Activated effector memory CD4-positive, alpha-beta T cell treated with Interleukin-2 at 50 U/mL for 16 hours (primary cell): Measurements from ENCODE around the gene IL1RAP.
"Not testable (repeated sequence)": the region's sequence is repeated elsewhere in the genome, so short reads cannot be mapped to it uniquely, and the experiment has no call there.

Experiments
- DNase-seq: peaks from one replicate; pipeline ENCODE4 v3.0.0-alpha.2; 2020

The IL1RAP gene, protein sequence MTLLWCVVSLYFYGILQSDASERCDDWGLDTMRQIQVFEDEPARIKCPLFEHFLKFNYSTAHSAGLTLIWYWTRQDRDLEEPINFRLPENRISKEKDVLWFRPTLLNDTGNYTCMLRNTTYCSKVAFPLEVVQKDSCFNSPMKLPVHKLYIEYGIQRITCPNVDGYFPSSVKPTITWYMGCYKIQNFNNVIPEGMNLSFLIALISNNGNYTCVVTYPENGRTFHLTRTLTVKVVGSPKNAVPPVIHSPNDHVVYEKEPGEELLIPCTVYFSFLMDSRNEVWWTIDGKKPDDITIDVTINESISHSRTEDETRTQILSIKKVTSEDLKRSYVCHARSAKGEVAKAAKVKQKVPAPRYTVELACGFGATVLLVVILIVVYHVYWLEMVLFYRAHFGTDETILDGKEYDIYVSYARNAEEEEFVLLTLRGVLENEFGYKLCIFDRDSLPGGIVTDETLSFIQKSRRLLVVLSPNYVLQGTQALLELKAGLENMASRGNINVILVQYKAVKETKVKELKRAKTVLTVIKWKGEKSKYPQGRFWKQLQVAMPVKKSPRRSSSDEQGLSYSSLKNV

DNA sequence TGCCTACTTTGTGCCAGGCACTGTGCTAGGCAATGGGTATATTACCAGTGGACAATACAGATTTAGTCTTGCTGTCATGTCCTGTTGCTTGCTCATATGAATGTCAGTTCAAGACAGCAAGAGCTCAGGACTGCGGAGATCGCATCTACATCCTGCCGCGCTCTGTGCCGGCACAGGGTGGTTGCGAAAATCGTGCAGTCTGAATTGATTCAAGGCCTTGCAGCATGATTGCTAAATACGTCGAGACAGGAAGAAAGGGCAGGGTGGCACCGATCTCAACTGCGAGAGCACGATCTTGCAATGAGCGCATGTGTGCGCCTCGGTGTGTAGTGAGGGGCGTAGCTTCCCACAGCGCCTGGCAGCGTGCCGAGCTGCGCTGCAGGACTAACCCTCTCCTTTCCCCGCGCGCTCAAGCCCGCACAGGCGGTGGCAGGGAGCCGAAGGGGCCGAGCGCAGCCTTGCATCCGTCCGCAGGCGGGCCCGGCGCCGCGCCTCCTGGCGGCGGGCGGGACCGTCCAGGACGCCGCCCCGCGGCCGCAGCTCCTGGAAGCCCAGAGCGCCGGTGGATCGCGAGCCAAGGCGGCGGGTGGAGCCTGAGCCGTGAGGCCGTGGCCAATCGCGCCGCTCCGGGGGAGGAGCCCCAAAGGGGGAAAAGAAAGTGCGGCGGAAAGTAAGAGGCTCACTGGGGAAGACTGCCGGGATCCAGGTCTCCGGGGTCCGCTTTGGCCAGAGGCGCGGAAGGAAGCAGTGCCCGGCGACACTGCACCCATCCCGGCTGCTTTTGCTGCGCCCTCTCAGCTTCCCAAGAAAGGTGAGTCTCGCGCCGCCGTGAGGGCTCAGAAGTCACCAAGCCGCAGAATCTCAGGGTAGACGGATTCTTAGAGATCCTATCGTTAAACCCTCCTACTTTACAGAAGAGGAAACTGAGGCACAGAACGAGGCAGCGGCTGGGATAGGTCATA lies at the start of gene IL1RAP:
TSS of gene IL1RAP (plus strand) at position 677 of the 962 bp plus-strand sequence. CDS start 50,205 bp downstream, outside the sequence.
- peak; percentile 82 for DNase-seq

DNA sequence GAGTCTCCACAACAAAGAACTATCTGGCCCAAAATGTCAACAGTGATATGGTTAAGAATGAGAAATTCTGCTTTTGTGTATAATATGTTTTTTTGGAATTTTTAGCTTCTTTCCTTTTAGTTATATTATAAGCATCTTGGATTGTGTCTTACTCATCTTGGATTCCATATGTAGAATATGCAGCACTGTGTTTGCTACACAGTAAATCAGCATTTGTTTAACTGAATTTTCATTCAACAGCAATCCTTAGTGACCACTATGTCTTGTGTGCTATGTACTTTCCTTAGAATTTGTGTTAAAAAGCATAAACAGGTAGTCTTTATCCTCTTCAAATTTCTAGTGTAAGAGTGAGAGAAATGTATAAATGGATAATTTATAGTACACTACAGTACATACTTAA lies 46.0 kb upstream of the IL1RAP start:
- no peak for DNase-seq

DNA sequence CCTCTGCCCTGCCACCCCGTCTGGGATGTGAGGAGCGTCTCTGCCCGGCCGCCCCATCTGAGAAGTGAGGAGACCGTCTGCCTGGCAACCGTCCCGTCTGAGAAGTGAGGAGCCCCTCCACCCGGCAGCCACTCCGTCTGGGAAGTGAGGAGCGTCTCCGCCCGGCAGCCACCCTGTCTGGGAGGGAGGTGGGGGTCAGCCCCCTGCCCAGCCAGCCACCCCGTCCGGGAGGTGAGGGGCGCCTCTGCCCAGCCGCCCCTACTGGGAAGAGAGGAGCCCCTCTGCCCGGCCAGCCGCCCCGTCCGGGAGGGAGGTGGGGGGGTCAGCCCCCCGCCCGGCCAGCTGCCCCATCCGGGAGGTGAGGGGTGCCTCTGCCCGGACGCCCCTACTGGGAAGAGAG lies 40.6 kb upstream of the IL1RAP start:
- DNase-seq: not testable (repeated sequence)

DNA sequence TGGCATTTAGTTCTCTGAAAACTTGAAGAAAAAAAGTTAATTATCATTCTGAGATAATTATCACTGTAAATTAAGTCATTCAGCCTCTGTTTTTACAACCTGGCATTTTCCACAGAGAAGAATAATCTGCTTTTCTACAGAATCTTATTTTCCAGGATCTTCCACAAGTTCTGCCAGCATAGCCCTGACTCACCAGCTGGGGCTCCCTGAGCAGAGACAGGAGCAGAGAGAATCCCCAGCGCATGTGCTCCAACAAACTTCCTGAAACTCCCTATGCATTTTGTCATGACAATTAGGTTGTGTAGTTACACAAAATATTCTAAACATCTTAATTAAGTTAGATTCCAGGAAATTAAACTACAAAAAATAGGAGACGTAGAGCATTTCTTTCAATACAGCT lies 32.1 kb upstream of the IL1RAP start:
- no peak for DNase-seq

DNA sequence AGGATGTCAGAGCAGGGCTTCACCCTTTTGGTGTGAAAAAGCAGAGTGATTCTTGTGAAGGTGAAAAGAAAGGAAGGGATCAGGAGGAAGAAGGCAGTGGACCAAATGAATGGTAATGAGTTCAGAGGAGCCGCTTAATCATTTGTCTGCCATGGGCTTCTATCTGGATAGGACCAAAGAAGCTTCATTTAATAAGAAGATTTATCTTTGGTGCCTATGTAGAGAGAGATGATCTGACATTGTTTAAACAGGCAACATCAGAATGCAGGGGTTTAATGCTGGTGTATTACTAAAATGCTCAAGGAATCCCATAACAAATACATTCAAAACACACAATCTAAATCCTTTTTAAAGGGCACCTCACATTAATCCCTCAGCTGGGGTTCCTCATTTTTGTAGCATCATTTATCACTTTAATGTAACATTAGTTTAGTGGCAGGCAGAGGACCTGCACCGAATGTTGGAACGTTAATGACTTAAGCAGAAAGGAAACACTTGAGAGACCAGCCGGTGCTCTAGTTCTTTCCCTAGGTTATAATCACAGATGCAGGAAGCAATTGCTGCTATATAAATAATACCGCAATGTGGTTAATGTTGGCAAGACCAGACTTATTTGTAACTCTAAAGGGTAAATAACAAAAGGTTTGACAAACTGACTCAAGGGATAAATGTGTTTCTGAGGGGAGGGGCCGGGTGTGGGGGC lies 27.9 kb upstream of the IL1RAP start:
- no peak for DNase-seq

DNA sequence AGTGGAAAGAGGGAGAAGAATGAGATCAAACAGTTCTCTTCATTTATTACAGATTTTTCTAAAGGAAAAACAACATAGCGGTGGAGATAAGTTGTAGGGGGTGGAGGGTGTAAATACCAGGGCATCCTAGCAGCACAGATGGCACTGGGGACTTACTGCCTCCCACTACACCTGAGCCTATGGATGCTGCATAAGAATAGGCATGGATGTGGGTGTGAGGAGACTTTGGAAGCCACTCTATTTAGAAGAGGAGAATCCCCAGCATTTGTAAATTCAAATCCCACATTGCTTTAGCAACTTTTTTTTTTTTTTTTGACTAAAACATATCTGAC lies 27.4 kb upstream of the IL1RAP start:
- DNase-seq: no peak

DNA sequence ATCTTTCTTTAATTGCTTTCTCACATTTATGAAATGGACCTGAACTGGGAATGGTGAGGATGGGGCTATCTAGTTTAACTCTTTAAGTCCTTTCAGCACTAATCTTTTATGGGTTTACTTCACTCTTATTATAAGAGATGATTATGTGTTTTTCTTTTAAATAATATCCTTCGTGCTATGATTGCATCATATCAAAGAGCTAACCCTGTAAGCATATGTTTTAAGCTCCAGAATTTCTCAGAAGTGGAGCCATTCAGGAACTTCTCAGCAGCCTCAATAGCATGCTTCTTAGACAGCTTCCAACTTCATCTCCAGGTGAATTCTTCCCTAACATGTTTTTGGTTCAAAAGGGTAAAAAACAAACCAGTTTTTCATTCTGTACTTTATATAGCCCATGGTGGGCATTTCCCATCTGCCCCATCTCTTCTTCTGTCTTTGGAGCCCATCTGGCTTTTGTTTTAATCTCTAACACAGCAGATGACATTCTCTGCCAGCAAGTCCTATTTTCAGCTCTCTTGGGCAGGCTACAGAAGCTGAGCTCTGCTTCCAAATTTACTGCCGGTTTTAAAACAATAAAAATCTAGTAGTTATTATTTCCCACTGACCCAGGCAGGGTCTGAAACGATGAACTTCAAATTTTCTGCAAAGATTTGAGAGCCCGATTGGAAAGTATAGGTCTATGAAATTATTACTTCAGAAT lies 26.8 kb upstream of the IL1RAP start:
- no peak for DNase-seq

DNA sequence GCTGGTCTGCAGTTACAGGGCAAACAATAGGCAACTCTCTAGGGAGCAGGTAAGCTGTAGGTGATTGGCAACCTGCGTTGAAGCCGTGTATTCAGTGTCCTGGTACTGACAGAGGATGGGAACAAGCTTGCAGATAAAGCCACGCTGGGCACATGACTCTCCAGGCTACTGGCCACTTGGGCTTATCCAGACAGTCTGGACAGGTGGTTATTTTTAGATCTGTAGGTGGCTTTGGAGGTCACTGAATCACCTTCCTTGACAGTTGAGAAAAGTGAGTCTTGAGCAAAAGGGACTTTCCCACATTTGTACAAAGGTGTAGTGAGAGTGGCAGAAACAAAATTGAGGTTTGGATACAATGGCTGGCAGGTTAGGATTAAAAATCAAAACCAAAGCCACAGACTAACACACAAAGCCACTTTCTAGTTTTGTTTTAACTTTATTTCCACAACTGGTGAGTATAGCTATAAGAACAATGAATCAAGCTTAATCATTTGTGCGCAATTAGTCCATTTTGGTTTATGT lies 22.3 kb upstream of the IL1RAP start:
- no peak for DNase-seq

DNA sequence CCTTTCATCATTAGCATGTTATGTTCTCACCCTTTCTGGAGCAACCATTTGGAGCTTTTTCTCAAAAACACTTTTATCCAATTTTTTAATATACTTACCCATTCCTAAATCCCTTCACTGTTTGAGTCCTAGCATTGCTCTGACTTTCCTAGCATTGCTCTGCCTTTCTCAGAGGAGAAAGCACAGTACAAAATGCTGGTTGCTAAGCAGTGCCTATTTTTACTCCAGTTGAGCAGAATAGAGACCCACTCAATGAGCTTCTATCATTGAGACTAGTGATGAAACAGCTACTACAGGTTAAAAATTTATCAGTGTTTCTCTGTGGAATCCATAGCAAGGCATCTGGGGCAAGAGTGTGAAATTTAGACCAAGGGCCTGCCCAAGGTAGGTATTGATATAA lies 21.8 kb upstream of the IL1RAP start:
- no peak for DNase-seq

DNA sequence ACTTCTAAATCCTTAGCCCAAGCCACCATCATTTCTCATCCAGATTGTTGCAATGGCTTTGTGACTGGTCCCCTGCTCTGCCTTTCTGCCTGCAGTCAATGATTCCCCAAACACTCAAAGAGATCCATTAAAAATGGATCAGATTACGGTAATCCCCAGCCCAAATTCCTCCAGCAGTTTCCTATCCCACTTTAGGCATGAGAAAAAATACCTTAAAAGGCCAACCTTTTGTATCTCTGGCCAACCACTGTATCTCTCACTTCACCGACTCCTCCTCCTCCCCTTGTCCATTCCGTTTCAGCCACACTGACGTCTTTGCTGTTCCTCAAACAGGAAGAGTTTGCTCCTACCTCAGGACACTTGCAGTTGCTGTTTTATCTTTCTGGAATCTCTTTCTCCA lies 20.9 kb upstream of the IL1RAP start:
- DNase-seq: no peak

DNA sequence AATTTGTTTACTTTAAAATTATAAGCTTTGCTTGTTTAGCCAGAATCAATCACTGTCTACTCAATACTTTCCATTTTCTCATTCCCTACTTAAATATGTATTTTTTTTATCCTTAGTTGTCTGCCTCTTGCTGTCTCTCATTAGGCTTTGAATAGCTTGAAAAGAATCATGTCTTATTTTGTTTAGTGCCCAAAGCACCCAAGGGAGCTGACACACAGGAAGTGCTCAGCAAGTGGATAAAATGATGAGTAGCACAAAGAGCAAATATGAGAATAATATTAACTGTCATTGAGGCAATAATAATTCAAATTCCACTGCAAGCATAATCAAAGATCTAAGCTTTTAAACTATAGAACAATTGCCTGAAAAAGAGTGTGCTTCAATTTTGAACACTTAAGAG lies 19.0 kb upstream of the IL1RAP start:
- no peak for DNase-seq

DNA sequence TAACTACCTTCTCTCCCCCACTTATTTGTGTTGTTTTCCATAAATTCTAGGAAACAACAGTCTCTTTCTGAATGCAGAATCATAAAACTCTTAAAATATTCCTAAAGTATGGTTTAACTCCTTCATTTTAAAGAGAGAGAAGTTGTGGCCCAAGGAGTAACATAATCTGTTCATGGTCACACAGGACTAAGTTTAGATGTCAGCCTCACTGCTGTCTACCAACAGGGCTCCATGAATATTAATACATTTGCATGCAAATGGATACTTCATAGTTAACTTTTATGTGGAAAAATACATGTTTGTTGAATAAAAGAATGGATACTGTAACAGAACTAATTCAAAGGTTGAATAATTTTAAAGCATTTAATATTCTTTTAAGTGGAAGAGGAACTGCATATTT lies 18.5 kb upstream of the IL1RAP start:
- no peak for DNase-seq

DNA sequence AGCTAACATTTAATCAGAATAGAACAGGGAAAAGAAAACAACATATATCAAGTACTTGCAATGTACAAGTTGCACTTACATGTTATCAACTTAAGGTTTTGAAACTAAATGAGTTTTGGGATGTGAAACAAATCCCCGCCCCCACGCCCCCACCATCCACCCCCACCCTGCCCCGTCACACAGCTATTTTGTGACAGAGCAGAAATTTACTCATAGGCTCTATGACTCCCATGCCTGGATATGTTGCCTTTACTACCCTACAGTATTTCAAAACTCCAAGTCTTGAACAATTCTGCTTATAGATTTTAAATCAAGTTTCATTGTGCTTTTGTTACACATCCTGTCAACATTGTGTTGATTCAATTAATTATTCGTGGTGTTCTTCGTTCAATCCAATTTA lies 18.1 kb upstream of the IL1RAP start:
- no peak for DNase-seq

DNA sequence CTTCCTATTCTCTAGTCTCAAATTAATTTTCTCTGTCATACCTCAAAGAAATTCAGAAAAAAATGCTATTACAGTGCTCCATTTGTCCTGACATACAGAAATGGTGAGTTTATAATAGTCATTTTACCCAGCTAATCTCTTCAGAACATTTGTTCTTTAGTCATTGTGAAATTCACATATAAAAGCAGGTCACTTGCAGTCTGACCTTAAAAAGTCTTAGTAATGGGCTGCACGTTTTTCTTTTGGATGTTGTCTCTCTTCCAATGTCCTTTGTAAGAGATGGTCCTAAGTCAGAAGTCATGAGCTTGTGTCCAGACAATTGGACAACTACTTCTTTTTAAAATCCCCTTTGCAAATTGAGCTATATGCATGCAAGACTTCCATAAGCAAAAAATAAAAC lies 17.0 kb upstream of the IL1RAP start:
- DNase-seq: no peak

DNA sequence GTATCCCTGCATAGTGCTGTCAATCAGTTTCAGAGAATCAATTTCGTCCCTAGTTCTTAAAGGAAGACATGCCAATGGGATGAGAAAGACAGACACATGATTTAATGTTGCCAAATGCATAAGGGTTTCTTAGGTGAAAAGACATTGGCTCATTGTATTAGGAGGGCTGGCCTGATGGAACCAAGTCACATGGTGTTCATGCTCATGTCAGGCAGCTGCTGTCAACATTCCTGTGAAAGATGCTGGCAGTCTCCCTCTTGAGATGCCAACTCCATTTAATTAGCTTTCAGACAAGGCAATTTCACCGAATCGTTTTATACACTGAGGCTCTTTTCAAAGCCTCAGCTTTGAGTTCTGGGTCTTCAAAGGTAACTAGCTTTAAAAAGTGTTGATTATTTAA lies 16.1 kb upstream of the IL1RAP start:
- DNase-seq: no peak

DNA sequence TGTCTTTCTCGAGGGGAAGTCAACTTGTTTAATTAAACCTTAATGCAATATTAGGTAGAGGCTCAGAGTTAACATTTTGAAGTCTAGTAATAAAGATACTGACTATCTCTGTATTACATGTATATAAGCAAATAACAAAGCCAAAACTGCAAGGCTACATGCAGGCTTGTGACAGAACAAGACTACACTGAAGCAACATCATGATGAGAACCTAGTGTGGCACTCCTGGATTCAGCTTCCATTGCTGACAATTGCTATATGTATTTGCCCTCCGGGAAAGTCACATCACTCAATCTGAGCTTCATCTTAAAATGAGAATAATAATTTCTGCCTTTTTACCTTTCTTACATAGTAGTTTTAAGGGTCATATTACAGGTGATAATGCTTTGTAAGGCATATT lies 15.6 kb upstream of the IL1RAP start:
- DNase-seq: no peak

DNA sequence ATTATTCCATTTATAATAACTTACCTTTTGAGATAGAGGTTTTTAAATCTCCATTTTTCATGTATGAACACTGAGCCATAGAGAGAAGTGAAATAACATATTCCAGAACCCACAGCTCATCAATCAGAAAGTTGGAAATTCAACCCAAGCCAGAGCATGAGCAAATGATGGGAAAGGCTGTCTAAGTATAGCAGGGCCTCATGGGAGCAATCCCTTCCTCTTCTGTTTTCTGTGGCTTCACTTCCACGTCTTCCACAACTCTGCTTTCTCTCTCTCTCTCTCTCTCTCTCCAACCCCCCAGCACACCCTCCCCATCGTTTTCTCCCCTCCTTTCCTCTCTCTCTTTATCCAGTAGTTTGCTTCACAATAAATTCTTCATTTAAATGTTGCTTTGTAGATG lies 14.8 kb upstream of the IL1RAP start:
- DNase-seq: no peak

DNA sequence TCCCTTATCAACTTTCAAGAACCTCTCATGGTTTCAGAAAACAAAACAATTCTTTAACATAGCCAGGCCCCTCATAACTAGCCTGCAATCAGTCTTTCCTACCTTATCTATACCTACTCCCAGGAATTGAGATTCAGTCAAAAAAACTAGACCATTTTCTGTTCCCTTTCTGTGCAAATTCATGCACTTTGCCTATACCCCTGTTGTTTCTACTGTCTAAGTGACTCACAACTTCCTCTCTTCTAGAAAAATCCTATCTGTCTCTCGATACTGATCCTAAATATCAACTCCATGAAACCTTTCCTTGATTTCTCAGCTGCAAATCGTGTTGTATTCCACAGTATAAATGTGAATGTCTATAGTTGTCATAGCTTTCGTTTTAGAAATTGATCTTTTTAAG lies 10.9 kb upstream of the IL1RAP start:
- no peak for DNase-seq

DNA sequence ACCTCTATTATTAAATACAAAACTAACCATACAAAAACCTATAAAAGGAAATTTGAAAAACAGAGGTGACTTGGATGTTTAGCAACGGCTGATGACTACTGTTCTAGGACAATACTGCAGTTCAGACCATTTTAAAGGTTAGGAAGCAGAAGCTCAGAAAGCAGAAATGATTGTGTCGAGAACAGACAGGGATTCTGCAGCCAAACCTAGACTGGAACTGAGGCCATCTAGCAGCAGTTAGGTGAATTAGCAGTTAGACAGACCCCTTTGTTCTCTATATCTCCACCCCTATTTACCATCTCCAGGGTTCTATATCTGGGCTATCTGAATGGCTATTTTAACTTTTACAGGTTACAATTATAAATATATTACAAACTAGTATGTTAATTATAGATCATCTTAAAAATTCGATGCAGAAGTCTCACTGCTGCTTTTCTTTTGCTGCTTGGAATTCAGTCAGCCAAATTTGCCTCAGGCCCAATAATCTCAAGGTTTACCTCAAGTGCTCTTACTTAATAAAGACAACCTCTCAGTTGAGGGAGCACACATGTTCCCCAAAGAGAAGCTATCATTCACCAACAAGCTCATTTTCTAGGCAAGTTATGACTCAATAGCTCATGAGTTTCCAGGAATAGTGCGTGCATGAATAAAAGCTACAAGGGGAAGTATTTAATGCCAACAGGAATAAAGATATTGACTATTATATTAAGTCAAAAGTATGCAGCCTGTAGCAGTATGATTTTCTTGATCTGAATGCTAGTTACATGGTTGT lies 9.3 kb upstream of the IL1RAP start:
- DNase-seq: no peak

DNA sequence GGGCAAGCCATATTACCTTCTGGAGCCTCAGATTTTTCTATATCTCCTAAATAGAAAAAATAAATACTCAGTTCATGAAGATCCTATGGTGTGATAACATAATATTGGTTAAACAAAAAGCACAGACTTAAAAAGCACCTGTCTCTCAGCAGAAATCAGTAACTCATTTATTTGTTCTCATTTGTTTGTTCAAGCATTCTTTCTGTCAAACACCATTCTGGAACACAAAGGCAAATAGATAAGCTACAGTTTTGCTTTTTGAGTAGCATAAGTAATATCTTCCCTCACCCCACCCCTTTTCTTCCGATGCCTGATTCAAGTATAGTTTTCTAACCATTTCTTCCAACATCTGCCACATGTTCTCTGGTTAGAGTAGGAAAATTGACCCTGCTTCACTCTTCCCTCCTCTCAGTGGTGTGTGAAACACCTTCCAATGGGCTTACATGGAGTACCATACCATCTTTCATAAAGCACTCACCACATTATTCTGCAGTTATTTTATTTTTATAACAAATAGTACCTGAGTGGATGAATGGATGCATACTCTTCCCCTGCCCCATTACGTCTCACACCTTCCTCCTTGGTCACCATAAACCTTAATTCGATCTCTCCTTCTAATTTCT lies 8.4 kb upstream of the IL1RAP start:
- DNase-seq: no peak

DNA sequence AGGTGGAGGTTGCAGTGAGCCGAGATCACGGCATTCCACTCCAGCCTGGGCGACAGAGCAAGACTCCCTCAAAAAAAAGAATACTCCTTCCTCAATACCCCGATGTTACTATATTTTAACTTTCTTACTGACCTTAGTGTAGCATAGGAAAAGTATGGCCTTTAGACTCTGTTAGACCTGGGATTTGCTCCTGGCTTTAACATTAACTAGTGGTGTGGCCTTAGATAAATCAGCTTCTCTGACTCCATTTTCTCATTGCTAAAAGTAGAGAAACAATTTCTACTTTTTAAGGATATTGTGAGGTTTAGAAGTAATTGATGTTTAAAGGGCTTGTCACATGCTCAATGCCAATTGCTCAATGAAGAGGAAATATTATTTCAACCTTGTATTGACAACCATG lies 7.6 kb upstream of the IL1RAP start:
- DNase-seq: no peak
